K562 treated with DMSO at 1 percent for 48 hours (cell line): ENCODE results near the gene SMPD1. TPM values are rescaled to one million over a fixed set of nuclear protein-coding genes. Genes with fewer than 3 reads are reported as not detected.

Experiments used
- total RNA-seq: library from RNA; unstranded; fragments of 300-600 nt; gene quantifications from 2 replicates; pipeline ENCODE4 v1.2.3, GENCODE V29; 2022; ENCODE audit warnings: low replicate concordance; ENCODE audit errors: extremely low read depth

Gene SMPD1
- not detected in 2 replicates for total RNA-seq

GRCh38 chr11:6389905-6390717 lies at the start of gene SMPD1:
SMPD1 (plus strand) TSS chr11:6390474; CDS start chr11:6390599, 125 bp downstream.

GRCh38 chr11:6419009-6419631 lies 28.8 kb downstream of the SMPD1 start, which contains the start of gene APBB1:
APBB1 (minus strand) TSS chr11:6419094; CDS start chr11:6411347, 7,747 bp downstream.

GRCh38 chr11:6440906-6441358 lies 50.7 kb downstream of the SMPD1 start, which contains the start of gene HPX:
HPX (minus strand) TSS chr11:6440987; CDS start chr11:6440963, 24 bp downstream.

Other genes with a start within 250 kb of the SMPD1 start
- not detected in 2 replicates for gene OR52B2, start 220.1 kb upstream of the SMPD1 start, total RNA-seq
- gene OR52W1, start 191.2 kb upstream of the SMPD1 start, total RNA-seq: not detected in 2 replicates
- gene C11orf42, start 184.9 kb upstream of the SMPD1 start, total RNA-seq: not detected in 2 replicates
- gene FHIP1B, start 155.8 kb upstream of the SMPD1 start, total RNA-seq: not detected in 2 replicates
- not detected in 2 replicates for gene CNGA4, start 151.4 kb upstream of the SMPD1 start, total RNA-seq
- not detected in 2 replicates for gene CCKBR, start 130.6 kb upstream of the SMPD1 start, total RNA-seq
- not detected in 2 replicates for gene CAVIN3, start 70.0 kb upstream of the SMPD1 start, total RNA-seq
- gene APBB1, start 28.6 kb downstream of the SMPD1 start, total RNA-seq: not detected in 2 replicates
- gene HPX, start 50.5 kb downstream of the SMPD1 start, total RNA-seq: not detected in 2 replicates
- not detected in 2 replicates for gene TRIM3, start 83.5 kb downstream of the SMPD1 start, total RNA-seq
- gene ARFIP2, start 90.9 kb downstream of the SMPD1 start, total RNA-seq: not detected in 2 replicates
- not detected in 2 replicates for gene TIMM10B, start 91.0 kb downstream of the SMPD1 start, total RNA-seq
- gene DNHD1, start 106.8 kb downstream of the SMPD1 start, total RNA-seq: not detected in 2 replicates
- gene RRP8, start 213.1 kb downstream of the SMPD1 start, total RNA-seq: not detected in 2 replicates
- gene ILK, start 213.3 kb downstream of the SMPD1 start, total RNA-seq: 274 TPM in 1 of 2 replicates, not detected in the other
- gene TAF10, start 221.7 kb downstream of the SMPD1 start, total RNA-seq: not detected in 2 replicates
- gene TPP1, start 228.9 kb downstream of the SMPD1 start, total RNA-seq: 148 TPM in 1 of 2 replicates, not detected in the other